NCI-H1105 (cell line): ENCODE measurements around the gene APOC4.
"Not testable (repeated sequence)": the region's sequence is repeated elsewhere in the genome, so short reads cannot be mapped to it uniquely, and the experiment has no call there.

Experiments
- DNase-seq: peaks from one replicate; lab custom pipeline; 2025; lab: John Stamatoyannopoulos, UW

The APOC4 gene

GRCh38 chr19:44914433-44915206 is 27.4 kb upstream of the APOC4 start, which contains the start of gene APOC1:
Gene APOC1 (plus strand): TSS chr19:44914608. CDS start chr19:44914892, 284 bp downstream.
- DNase-seq, result peak; percentile 76

- no peak for DNase-seq
These were observed 17.8 kb upstream of the APOC4 start for GRCh38 chr19:44924243-44924725.

DNA sequence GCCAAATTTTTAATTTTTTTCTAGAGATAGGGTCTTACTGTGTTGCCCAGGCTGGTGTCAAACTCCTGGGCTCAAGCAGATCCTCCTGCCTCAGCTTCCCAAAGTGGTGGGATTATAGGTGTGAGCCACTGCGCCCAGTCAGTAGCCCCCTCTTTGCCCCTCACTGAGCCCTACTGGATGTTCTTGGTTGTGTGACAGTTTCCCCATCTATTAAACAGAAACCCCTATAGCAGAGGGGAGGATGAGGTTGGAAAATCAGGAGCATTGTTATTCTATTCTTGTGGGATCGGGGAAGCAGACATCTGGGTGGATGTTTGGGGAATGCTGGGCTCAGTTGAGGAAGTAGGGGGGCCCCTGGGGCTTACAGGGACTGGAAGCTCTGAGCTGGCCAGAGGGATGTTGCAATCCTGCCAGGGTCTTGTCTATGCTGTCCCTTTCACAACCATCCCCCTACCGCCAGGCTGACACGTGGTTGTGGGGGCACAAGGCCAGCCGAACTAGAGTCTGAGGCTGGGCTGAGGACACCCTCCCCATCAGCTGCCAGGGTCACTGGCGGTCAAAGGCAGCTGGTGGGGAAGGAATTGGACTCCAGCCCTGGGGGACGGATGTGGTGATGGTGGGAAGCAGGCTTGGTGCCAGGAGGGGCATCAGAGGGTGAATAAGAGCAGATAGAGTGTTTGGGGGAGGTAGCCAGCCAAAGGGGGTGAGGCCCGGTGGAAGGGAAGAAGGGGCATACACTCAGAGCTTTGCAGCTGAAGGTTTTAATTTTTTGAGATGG is 16.7 kb upstream of the APOC4 start:
- DNase-seq, result no peak

DNA sequence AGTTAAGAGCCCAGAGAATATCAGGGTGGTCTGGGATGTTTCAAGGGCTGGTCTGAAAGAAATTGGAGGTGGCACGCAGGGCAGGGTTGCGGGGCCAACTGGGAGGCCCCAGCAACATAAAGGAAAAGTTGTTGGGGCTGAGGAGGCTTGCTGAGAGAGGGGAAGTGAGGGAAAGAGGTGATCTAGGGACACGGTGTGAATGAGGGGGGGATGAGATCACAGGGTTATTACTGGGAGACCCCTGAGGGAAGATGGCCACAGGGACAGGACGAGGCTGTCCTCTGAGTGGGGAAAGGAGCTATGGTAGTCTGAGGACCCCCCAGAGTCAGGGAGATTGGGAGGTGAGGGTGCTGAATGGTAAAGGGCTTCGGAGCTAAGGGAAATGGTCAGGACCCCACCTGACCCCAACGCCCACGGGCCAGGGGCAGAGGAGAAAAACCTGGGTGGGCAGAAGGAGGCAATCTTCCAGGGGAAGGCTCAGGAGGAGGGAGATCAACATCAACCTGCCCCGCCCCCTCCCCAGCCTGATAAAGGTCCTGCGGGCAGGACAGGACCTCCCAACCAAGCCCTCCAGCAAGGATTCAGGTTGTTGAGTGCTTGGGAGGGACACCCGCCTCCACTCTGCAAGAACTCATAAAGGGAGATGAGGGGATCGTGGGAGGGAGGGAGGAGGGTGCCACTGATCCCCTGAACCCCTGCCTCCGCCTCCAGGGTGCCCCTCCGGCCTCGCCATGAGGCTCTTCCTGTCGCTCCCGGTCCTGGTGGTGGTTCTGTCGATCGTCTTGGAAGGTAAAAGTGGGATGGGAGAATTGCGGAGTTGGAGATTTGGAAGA is 15.6 kb upstream of the APOC4 start:
- DNase-seq, result not testable (repeated sequence)

GRCh38 chr19:44927746-44928145 is 14.3 kb upstream of the APOC4 start:
- no peak for DNase-seq

DNA sequence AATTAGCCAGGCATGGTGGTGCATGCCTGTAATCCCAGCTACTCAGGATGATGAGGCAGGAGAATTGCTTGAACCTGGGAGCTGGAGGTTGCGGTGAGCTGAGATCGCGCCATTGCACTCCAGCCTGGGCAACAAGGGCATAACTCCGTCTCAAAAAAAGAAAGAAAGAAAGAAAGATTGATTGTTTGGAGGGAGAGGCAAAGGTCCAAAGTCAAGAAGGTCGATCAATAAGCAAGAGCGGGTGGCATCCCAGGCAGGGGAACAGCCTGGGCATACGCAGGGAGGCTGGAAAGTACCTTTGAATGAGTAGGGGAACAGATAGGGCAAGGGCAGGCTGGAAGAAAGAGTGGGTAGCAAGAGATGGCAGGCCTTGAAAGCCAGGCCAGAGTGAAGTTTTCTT is 11.9 kb upstream of the APOC4 start:
- no peak for DNase-seq

- DNase-seq, result no peak
These were observed 10.5 kb upstream of the APOC4 start for GRCh38 chr19:44931541-44931940.

DNA sequence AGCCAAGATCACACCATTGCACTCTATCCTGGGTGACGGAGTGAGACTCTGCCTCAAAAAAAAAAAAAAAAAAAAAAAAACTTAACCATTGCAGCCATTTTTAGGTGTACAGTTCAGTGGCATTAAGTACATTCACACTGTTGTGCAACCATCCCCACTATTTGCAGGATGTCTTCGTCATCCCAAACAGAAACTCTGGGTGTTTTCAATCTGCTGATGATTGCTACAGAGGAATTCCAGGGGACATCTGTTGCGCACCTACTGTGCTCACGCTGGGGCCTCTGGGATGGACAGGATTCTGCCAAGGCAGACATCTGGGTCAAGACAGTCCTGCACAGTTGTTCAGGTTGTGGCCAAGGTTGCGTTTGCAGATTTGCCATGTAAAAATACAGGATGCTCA is 2.4 kb upstream of the APOC4 start:
- no peak for DNase-seq

DNA sequence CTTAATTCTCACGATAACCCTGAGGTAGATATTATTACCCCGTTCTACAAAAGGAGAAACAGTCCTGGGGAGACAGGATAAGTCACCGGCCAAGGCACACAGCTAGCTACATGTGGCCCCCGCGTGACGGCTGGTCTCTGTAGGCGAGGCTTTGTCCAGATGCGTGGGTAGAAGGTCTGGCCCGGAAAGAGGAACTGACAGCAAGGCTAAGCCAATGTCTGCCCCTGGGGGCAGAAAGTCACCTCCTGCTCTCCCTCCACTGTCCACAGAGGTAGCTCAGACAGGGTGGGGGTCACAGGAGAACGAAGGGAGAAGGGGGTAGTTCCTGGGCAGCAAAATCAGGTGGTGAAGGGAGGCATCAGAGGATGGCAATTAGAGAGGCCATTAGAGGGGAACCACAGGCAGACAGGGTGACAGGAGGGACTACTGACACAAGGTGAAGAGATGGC is 1.8 kb downstream of the APOC4 start:
- DNase-seq, result no peak

- no peak for DNase-seq
These were observed 5.1 kb downstream of the APOC4 start for GRCh38 chr19:44947041-44947581.

DNA sequence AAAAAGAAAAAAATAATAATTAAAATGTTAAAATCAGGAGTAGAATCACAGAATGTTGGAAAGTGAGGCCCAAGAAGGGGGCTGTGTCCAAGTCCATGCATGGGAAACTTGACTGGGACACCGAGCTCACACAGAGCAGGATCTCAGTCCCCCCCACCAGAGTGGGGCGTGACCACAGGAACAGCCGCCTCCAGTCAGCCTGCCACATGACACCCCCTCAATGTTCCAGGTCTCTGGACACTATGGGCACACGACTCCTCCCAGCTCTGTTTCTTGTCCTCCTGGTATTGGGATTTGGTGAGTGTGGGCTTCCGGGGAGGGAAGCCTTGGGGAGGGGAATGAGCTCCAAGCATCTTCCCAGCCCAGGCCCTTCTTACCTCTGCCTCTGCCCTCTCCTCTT is 6.2 kb downstream of the APOC4 start:
- DNase-seq, result no peak

DNA sequence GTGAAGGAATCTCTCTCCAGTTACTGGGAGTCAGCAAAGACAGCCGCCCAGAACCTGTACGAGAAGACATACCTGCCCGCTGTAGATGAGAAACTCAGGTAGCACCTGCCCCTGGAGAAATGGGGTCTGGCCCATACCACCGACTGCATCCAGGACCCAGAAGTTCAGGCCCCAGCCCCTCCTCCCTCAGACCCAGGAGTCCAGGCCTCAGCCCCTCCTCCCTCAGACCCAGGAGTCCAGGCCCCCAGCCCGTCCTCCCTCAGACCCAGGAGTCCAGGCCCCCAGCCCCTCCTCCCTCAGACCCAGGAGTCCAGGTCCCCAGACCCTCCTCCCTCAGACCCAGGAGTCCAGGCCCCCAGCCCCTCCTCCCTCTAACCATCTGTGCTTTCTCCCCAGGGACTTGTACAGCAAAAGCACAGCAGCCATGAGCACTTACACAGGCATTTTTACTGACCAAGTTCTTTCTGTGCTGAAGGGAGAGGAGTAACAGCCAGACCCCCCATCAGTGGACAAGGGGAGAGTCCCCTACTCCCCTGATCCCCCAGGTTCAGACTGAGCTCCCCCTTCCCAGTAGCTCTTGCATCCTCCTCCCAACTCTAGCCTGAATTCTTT is 6.8 kb downstream of the APOC4 start:
- no peak for DNase-seq

- no peak for DNase-seq
These were observed 7.5 kb downstream of the APOC4 start for GRCh38 chr19:44949550-44949949.

DNA sequence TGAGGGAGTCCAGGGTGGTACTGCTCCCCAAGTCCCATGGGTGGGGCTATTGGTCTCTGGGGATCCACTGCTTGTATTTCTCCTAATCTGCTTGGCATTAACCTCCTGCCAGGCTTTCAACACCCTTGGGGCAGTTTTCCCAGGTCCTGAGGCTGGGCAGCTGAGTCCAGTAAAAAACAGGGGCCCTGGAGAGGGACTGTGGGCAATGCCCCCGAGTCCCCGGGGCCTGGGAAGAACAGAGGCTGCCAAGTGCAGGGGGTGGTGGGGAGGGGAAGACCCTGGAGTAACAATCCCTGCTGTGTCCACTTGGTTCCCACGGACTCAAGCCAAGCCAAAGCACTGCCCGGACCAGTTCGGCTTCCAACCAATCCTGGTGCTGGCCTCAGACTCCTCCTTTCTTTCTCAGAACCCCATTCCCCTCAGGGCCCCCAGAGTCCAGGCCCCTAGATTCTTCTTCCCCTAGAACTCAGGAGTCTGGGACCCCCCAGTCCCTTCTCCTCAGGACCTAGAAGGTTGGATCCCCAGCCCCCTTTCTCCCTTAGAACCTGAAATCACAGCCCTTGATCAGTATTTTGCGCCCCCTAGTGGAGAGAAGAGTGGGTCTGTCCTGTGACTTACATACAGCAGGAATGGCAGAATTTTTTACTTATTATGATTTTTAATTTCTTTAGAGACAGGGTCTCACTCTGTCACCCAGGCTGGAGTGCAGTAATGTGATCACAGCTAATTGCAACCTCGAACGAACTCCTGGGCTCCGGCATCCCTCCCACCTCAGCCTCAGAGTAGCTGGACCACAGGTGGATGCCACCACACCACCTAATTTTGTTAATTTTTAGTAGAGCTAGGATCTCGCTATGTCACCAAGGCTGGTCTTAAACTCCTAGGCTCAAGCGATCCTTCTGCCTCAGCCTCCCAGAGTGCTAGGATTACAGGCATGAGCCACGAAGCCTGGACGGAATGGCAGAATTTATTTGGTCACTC is 9.4 kb downstream of the APOC4 start:
- peak; percentile 68 for DNase-seq

GRCh38 chr19:44954278-44954648 is 12.2 kb downstream of the APOC4 start:
- no peak for DNase-seq

DNA sequence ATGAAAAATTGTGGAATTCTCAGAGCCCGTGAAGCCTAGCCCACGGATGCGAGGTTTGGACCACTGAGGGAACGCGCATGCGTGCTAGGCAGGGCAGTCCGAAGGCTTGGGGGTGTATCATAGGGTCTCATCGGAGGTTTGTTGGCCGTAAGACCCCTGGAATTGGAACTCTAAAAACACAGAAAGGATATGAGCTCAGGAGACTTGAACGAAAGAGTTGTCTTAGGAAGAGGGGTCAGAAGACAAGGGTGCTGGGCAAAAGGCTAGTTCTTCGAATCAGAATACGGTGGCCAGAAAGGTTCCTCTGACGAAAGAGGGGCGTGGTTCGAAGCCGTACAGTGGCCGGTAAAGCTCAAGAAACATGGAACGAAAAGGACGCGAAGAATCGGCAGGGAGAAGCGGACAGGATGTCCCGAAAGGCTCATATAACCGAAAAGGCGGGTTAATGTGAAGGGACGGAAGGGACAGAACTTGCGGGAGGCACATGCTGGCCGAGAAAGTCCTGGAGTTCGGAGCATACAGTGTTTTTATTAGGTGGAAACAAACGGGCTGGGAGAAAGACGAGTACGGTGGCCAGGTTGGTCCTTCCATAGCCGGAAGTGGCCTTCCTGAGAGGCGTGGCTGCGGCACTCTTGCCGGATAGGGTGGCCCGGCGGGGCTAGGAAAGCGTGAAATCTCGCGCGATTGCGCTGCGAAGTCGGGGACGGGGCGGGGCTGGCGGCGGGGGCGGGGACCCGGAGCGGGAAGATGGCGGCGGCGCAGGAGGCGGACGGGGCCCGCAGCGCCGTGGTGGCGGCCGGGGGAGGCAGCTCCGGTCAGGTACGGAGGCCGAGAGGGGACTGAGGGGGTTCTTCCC is 12.8 kb downstream of the APOC4 start, which contains the start of gene CLPTM1:
Gene CLPTM1 (plus strand): TSS at position 732 of the 856 bp plus-strand sequence. CDS start 16 bp downstream, at position 748.
- peak; percentile 96 for DNase-seq

DNA sequence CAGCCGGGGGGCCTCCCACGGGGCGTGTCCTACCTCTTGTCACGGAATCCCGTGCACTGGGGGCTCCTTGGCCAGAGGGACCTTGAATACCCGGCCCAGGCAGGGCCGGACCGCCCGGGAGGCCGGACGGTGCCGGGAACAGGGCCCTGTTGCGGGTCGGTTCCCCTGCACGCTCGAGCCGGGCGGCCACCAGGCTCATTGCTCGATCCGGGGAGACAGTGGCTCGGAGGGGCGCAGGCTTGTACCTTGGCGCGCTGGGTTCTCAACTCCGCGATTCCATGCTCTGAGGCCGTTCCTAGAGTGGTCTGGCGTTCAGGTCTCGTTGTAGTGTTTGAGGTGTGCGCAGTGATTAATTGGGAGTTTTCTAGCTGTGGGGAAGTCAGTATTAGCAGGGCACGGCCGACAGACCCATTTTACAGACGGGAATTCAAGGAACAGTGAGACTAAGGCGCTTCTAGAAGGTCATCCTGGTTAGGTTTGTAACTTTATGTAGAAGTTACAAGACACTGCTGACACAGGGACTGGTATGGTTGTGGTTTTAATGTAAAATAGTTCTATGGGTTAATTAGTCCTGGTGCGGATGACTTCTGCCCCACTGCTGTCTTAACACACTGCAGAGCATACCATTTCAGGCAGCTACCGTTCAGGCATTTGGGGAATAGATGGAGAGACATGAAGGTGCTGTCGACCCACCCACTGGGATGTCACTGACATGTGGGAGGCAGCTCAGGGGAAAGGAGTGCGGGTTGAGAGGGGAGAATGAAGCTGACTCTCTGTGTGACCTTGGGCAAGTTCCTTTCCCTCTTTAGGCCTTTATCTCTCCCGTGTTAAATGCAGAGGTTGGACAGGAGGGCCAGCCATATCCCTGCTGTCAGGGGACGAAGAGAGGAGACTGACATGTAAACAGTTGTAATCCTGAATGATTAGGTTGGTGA is 13.7 kb downstream of the APOC4 start:
- DNase-seq, result no peak

GRCh38 chr19:44957526-44957925 is 15.5 kb downstream of the APOC4 start:
- no peak for DNase-seq
